Measurements from ENCODE around the gene NIT1.

NIT1 gene

DNA sequence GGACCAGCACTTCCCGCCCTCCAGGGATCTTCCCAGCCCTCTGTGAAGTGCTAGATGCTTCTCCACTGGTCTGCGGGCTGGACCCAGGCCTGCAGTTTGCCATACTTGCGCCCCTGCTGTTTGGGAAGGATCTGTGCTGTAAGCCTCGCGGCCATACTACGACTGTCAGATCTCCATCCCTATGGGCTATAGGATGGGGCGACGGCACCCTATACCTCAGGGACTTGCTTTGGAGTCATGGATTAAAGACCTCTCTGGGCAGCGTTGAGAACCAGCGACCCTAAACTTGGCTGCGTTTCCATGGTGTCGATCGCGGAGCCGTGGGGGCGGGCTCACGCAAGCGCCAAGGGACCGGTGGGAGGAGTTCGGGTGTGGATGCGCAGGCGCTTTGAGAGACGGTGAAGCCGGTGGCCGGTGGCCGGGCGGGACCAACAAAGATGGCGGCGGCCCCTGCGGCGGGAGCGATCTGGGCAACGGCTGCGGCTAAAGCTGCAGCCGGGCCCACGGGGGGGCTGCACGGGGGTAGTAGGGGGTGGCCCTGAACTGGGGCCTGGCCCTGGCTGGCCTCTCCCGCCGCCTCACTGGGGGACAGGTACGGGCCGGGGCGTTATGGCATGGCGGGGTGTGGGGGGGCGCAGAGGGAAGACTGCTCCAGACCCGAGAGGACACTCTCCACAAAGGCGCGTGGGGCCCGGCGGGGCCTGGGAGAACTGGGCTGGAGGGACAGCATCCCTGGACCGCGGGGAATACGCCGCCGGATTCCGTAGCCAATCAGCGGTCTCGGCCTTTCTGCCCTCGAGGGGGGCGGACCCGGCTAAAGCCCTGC, 41.4 kb downstream of the NIT1 start, which contains the start of gene USP21:
USP21 (plus strand) TSS at position 414 of the 826 bp plus-strand sequence. CDS start 1,141 bp downstream, outside the sequence.
- DNase-seq = peak; percentile 84

DNA sequence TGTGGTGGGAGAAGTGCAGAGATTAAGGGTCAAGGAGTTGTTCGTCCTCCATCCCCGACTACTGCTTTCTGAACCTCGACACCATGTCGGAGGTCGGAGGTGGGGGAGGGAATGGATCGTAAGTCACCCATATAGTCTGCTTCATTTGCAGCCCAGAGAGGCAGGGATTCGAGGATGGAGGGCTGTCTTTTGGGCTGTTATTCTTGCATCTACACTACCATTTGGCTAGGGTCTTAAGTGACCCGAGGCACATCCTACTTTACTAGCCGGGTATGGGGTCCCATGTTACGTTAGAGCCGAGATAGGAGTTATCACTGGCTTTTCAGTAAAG, 42.0 kb downstream of the NIT1 start:
- no peak for DNase-seq

GRCh38 chr1:161160671-161161145, 42.8 kb downstream of the NIT1 start:
- DNase-seq = no peak

DNA sequence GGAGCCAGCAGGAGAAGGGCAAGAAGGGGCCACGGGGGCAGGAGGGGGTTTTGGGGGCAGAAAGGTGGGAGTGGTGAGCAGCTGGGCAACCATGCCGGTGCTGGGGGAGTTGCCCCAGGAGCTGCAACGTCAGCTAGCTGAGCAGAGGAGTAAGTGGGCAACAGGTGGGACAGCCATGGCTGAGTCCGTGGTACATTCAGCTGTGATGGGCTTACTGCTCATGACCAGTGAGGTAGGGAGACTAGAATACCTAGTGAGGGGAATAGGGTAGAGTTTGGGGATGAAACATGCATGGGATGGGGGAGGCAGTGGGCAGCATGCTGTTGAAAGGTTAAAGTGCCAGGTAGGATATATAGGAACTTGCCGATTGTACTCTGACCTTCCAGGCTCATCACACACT, 43.7 kb downstream of the NIT1 start:
- DNase-seq = no peak

DNA sequence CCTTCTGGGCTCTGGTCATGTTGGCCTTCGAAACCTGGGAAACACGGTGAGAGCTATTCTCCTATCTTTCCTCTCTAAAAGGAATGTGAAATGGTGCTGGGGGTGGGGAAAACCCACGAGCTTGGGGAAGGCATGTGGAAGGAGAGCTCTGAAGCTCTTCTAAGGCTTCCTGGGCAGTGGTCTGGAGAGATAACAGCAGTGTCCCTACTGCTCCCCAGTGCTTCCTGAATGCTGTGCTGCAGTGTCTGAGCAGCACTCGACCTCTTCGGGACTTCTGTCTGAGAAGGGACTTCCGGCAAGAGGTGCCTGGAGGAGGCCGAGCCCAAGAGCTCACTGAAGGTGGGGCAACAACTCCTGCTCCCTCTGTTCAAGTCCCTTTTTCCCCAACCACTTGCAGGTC, 44.1 kb downstream of the NIT1 start:
- no peak for DNase-seq

DNA sequence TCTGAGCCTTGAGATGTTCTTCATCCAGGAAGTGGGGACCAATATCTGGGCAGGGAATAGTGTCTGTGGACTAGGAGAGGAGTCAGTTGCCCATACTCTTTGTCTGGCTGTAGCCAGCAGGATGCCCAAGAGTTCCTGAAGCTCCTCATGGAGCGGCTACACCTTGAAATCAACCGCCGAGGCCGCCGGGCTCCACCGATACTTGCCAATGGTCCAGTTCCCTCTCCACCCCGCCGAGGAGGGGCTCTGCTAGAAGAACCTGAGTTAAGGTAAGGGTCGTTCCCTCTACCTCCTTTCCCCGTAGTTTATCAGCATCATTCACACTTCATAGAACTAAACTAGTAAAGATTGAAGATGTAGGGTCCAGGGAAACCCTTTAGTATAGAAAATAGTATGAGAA, 44.9 kb downstream of the NIT1 start:
- no peak for DNase-seq

DNA sequence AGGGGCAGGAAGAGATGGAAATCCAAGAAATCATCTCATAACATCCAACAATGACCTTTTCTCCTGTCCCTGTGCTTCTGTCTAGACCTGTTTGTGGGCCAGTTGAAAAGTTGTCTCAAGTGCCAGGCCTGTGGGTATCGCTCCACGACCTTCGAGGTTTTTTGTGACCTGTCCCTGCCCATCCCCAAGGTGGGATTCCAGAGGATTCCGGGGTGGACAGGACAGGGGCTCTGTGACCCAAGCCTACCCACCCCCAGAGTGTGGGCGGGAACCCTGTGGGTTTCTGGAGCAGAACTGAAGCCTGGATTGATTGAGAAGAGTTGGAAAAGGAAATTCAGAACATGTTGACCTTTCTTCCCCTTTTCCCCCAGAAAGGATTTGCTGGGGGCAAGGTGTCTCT, 45.9 kb downstream of the NIT1 start:
- no peak for DNase-seq

DNA sequence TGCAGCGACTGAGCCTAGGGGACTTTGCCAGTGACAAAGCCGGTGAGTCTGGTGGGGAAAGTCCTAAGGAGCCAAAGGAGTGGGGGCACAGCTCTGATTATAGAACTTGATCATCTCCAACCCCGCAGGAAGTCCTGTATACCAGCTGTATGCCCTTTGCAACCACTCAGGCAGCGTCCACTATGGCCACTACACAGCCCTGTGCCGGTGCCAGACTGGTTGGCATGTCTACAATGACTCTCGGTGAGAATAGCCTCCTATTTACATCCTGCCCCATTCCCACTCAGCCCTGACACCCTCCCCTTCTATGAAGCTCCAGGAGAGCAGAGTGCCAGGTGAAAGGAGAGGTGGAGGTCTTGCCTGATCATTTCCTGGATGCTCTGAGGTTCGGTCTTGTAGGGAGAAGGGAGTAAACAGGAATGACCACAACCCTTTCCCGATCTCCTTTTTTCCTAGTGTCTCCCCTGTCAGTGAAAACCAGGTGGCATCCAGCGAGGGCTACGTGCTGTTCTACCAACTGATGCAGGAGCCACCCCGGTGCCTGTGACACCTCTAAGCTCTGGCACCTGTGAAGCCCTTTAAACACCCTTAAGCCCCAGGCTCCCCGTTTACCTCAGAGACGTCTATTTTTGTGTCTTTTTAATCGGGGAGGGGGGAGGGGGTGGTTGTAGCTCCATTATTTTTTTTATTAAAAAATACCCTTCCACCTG, 47.2 kb downstream of the NIT1 start:
- no peak for DNase-seq

DNA sequence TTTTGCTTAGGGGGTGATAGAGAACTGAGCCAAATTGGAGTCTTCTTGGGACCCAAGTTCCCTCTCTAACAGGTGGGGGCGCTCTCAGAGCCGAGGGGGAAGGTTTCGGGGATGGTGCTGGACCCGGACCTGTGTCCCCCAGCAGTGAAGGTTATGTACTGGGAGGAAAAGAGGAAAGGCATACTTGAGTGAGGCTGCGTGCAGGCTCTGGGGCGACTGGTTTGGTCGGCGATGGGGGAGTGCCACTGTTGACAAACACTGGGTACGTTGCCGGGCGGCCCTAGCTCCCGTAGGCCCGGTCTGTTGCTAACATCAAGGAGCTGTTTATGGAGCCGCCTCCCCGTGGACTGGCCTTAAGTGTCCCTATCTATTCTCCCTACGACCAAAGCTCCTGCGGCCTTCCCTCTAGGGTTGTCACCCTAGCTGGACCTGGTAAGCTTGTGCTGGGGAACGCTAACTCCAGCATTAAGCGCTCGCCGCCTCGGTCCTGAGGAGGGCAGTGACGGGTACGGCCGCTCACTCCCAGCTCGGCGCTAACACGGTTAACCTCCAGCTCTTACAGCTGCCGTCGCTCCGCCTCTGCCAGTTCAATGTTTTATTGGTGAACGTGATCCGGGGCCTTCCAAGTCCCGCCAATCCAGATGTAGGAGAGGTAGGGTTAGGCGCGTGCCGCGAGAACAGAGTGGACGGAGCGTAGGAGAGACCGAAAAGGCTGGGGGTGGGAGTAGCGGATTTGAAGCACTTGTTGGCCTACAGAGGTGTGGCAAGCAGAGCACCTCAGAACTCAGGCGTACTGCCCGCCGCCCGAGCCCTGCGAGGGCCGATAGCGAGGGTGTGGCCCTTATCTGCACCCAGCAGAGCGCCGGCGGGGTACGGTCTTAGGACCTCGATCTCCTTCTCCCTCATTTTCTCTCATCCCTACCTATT, 48.1 kb downstream of the NIT1 start, which contains the start of gene PPOX:
PPOX (plus strand) TSS at position 685 of the 927 bp plus-strand sequence. CDS start 422 bp downstream, outside the sequence.
- peak; percentile 96 for DNase-seq

DNA sequence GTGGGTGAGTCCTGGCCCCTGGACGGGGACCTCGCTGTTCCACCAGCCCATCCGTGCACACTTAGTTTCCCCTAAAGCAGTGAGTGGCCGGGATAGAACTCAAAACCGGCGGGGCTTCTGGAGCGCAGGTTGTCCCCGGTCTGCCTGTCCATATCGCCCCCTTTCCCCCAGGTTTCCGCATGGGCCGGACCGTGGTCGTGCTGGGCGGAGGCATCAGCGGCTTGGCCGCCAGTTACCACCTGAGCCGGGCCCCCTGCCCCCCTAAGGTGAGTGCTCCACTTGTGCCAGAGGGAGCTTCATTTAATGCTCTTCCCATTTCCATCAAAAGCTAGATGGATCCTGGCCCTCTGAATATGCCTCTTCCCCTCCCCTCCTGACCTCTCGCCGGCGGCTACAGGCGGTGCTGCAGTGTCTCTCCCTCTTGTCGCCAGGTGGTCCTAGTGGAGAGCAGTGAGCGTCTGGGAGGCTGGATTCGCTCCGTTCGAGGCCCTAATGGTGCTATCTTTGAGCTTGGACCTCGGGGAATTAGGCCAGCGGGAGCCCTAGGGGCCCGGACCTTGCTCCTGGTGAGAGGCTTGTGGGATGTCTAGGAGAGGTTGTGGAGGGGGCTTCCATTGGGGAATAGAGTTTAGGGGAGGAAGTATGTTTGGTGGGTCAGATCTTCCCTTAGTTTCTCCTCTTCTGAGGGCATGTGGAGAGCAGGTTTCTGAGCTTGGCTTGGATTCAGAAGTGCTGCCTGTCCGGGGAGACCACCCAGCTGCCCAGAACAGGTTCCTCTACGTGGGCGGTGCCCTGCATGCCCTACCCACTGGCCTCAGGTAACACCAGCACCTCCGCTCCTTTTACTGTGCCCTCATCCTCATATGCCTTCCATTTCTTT, 49.0 kb downstream of the NIT1 start:
- no peak for DNase-seq

GRCh38 chr1:161168906-161169305, 51.0 kb downstream of the NIT1 start:
- DNase-seq = no peak

All from NCI-H2029 (cell line).